ENCODE results near the gene TMEM201. TPM values are rescaled to one million over a fixed set of nuclear protein-coding genes. Genes with fewer than 3 reads are reported as not detected.
"Not testable (repeated sequence)": the region's sequence is repeated elsewhere in the genome, so short reads cannot be mapped to it uniquely, and the experiment has no call there.

The TMEM201 gene
- total RNA-seq, 1 experiment from 2014 or later, result 13.6 TPM

- DNase-seq (ENCODE audit: low read depth), result no peak
These were observed 30.4 kb downstream of the TMEM201 start for GRCh38 chr1:9618909-9619679.

- peak; percentile 26 for DNase-seq (ENCODE audit: low read depth)
These were observed 32.3 kb downstream of the TMEM201 start for GRCh38 chr1:9621032-9621431.

GRCh38 chr1:9624081-9624480 is 35.4 kb downstream of the TMEM201 start:
- no peak for DNase-seq (ENCODE audit: low read depth)

GRCh38 chr1:9625030-9625429 is 36.3 kb downstream of the TMEM201 start:
- not testable (repeated sequence) for DNase-seq (ENCODE audit: low read depth)

GRCh38 chr1:9626201-9626608 is 37.5 kb downstream of the TMEM201 start:
- DNase-seq (ENCODE audit: low read depth), result peak; percentile 14

GRCh38 chr1:9628541-9629444 is 40.1 kb downstream of the TMEM201 start:
- DNase-seq (ENCODE audit: low read depth), result no peak

GRCh38 chr1:9629445-9630201 is 40.9 kb downstream of the TMEM201 start:
- DNase-seq (ENCODE audit: low read depth), result no peak

GRCh38 chr1:9630331-9631111 is 41.8 kb downstream of the TMEM201 start:
- DNase-seq (ENCODE audit: low read depth), result no peak

GRCh38 chr1:9631613-9632012 is 42.9 kb downstream of the TMEM201 start:
- DNase-seq (ENCODE audit: low read depth), result no peak

GRCh38 chr1:9633493-9633892 is 44.8 kb downstream of the TMEM201 start:
- DNase-seq (ENCODE audit: low read depth), result no peak

- DNase-seq (ENCODE audit: low read depth), result no peak
These were observed 45.9 kb downstream of the TMEM201 start for GRCh38 chr1:9634582-9634981.

GRCh38 chr1:9639227-9639626 is 50.5 kb downstream of the TMEM201 start:
- DNase-seq (ENCODE audit: low read depth), result no peak

GRCh38 chr1:9643351-9644256 is 54.9 kb downstream of the TMEM201 start:
- no peak for DNase-seq (ENCODE audit: low read depth)

- DNase-seq (ENCODE audit: low read depth), result no peak
These were observed 57.3 kb downstream of the TMEM201 start for GRCh38 chr1:9646037-9646436.

GRCh38 chr1:9648171-9648570 is 59.5 kb downstream of the TMEM201 start:
- DNase-seq (ENCODE audit: low read depth), result no peak

GRCh38 chr1:9649769-9650168 is 61.1 kb downstream of the TMEM201 start:
- no peak for DNase-seq (ENCODE audit: low read depth)

- DNase-seq (ENCODE audit: low read depth), result no peak
These were observed 62.5 kb downstream of the TMEM201 start for GRCh38 chr1:9651220-9651564.

- peak; percentile 29 for DNase-seq (ENCODE audit: low read depth)
These were observed 63.1 kb downstream of the TMEM201 start, which contains the start of gene PIK3CD for GRCh38 chr1:9651565-9652378. Gene PIK3CD, plus strand, starts transcription at chr1:9651731. Its CDS starts 58,725 bp downstream, at chr1:9710456.

All from M059J (cell line).